ENCODE results near the gene ADGRG4. TPM values are rescaled to one million over a fixed set of nuclear protein-coding genes. Genes with fewer than 3 reads are reported as not detected.

The ADGRG4 gene
- total RNA-seq, 2 donors from 2014 or later, result 0.23 TPM; not detected in 1

- DNase-seq (ENCODE audit: low spot score), result no peak
- H3K4me3 ChIP-seq, result no peak overlapping the region
- intact Hi-C loops (cut with DNase I), result no loop called here
- no peaks in the 10 kb centered on the region for H3K9me3 ChIP-seq
- H3K27ac ChIP-seq, result no peak overlapping the region
- H3K27me3 ChIP-seq (replicated peaks; ENCODE audit: insufficient read depth), result no peaks in the 10 kb centered on the region
- no peaks in the 10 kb centered on the region for H3K4me1 ChIP-seq (replicated peaks)
- TF ChIP-seq CTCF (IDR thresholded peaks at IDR 0.05), result no peak
- TF ChIP-seq POLR2A (IDR thresholded peaks at IDR 0.05), result no peak
- no peak for TF ChIP-seq POLR2AphosphoS5 (IDR thresholded peaks at IDR 0.05)
- H3K36me3 ChIP-seq, result no peaks in the 10 kb centered on the region
Measured at GRCh38 chrX:136319600-136319999, 18.8 kb downstream of the ADGRG4 start.

- Histone ChIP-seq H3K27ac (no peak overlapping the region), H3K36me3 (no peaks in the 10 kb centered on the region), H3K9me3 (no peaks in the 10 kb centered on the region), H3K27me3 (replicated peaks; ENCODE audit: insufficient read depth) (no peaks in the 10 kb centered on the region), H3K4me3 (no peak overlapping the region), H3K4me1 (replicated peaks) (no peaks in the 10 kb centered on the region)
- no peak for DNase-seq (ENCODE audit: low spot score)
- WGBS, result 60% methylated on average over 3 of the region's 3 CpGs
- intact Hi-C loops (cut with DNase I), result loop anchor here (10.0 kb wide), 1 partner anchor 73 kb away; no protein-coding TSS in a partner anchor
- TF ChIP-seq CTCF (IDR thresholded peaks at IDR 0.05) (no peak), POLR2A (IDR thresholded peaks at IDR 0.05) (no peak), POLR2AphosphoS5 (IDR thresholded peaks at IDR 0.05) (no peak)
Measured at GRCh38 chrX:136321532-136321931, 20.8 kb downstream of the ADGRG4 start.

GRCh38 chrX:136322064-136322463, 21.3 kb downstream of the ADGRG4 start:
- intact Hi-C loops (cut with DNase I), result loop anchor here (10.0 kb wide), 1 partner anchor 73 kb away; no protein-coding TSS in a partner anchor
- H3K9me3 ChIP-seq, result no peaks in the 10 kb centered on the region
- H3K27me3 ChIP-seq (replicated peaks; ENCODE audit: insufficient read depth), result no peaks in the 10 kb centered on the region
- H3K4me3 ChIP-seq, result no peak overlapping the region
- no peaks in the 10 kb centered on the region for H3K4me1 ChIP-seq (replicated peaks)
- no peaks in the 10 kb centered on the region for H3K36me3 ChIP-seq
- TF ChIP-seq POLR2A (IDR thresholded peaks at IDR 0.05), result no peak
- TF ChIP-seq POLR2AphosphoS5 (IDR thresholded peaks at IDR 0.05), result no peak
- TF ChIP-seq CTCF (IDR thresholded peaks at IDR 0.05), result no peak
- H3K27ac ChIP-seq, result no peak overlapping the region
- DNase-seq (ENCODE audit: low spot score), result no peak
- WGBS, result 62% methylated on average over 2 of the region's 2 CpGs

- DNase-seq (ENCODE audit: low spot score), result no peak
- no peak for TF ChIP-seq CTCF (IDR thresholded peaks at IDR 0.05)
- no peak for TF ChIP-seq POLR2AphosphoS5 (IDR thresholded peaks at IDR 0.05)
- TF ChIP-seq POLR2A (IDR thresholded peaks at IDR 0.05), result no peak
- no peaks in the 10 kb centered on the region for H3K9me3 ChIP-seq
- no peak overlapping the region for H3K4me3 ChIP-seq
- H3K36me3 ChIP-seq, result no peaks in the 10 kb centered on the region
- H3K27ac ChIP-seq, result no peak overlapping the region
- no peaks in the 10 kb centered on the region for H3K27me3 ChIP-seq (replicated peaks; ENCODE audit: insufficient read depth)
- no peaks in the 10 kb centered on the region for H3K4me1 ChIP-seq (replicated peaks)
- intact Hi-C loops (cut with DNase I), result loop anchor here (10.0 kb wide), 1 partner anchor 69 kb away; no protein-coding TSS in a partner anchor
- 77% methylated on average over 4 of the region's 4 CpGs for WGBS
Measured at GRCh38 chrX:136325377-136325776, 24.6 kb downstream of the ADGRG4 start.

- Histone ChIP-seq H3K27ac (no peak overlapping the region), H3K27me3 (replicated peaks; ENCODE audit: insufficient read depth) (no peaks in the 10 kb centered on the region), H3K36me3 (no peaks in the 10 kb centered on the region), H3K4me3 (no peak overlapping the region), H3K9me3 (no peaks in the 10 kb centered on the region), H3K4me1 (replicated peaks) (no peaks in the 10 kb centered on the region)
- intact Hi-C loops (cut with DNase I), result loop anchor here (10.0 kb wide), 1 partner anchor 66 kb away; no protein-coding TSS in a partner anchor
- TF ChIP-seq POLR2A (IDR thresholded peaks at IDR 0.05) (no peak), POLR2AphosphoS5 (IDR thresholded peaks at IDR 0.05) (no peak), CTCF (IDR thresholded peaks at IDR 0.05) (no peak)
- WGBS, result 36% methylated on average over 2 of the region's 2 CpGs
- DNase-seq (ENCODE audit: low spot score), result no peak
Measured at GRCh38 chrX:136328933-136329332, 28.2 kb downstream of the ADGRG4 start.

Data from prostate gland (tissue), 2 donors.